Astrocyte (in vitro differentiated cells and primary cell): Measurements from ENCODE around the gene RNLS.

Experiments used
- EZH2 ChIP-seq: IDR thresholded peaks from 2 replicates; pipeline ENCODE4 v1.6.1; 2012; ENCODE audit warnings: mild to moderate bottlenecking, low read length, inconsistent platforms; ENCODE audit not compliant: insufficient read depth
- TF ChIP-seq, protein P1 (sequence below): IDR thresholded peaks from 2 replicates; pipeline ENCODE4 v1.5.1; 2011; ENCODE audit warnings: low read depth, mild to moderate bottlenecking, inconsistent platforms, low read length, moderate library complexity; ENCODE audit not compliant: insufficient read depth

GRCh38 chr10:88259381-88259780, 323.7 kb downstream of the RNLS start:
- TF ChIP-seq, protein P1, sequence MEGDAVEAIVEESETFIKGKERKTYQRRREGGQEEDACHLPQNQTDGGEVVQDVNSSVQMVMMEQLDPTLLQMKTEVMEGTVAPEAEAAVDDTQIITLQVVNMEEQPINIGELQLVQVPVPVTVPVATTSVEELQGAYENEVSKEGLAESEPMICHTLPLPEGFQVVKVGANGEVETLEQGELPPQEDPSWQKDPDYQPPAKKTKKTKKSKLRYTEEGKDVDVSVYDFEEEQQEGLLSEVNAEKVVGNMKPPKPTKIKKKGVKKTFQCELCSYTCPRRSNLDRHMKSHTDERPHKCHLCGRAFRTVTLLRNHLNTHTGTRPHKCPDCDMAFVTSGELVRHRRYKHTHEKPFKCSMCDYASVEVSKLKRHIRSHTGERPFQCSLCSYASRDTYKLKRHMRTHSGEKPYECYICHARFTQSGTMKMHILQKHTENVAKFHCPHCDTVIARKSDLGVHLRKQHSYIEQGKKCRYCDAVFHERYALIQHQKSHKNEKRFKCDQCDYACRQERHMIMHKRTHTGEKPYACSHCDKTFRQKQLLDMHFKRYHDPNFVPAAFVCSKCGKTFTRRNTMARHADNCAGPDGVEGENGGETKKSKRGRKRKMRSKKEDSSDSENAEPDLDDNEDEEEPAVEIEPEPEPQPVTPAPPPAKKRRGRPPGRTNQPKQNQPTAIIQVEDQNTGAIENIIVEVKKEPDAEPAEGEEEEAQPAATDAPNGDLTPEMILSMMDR = no peak
- TF ChIP-seq EZH2 = no peak
